IMR-90 (cell line): ENCODE results near the gene TNFRSF18. TPM values are rescaled to one million over a fixed set of nuclear protein-coding genes. Genes with fewer than 3 reads are reported as not detected.
"Not testable (repeated sequence)": the region's sequence is repeated elsewhere in the genome, so short reads cannot be mapped to it uniquely, and the experiment has no call there.

Experiments
- ATAC-seq: fragments of 200-7000 bp; cut with Tn5 transposase; 2 replicates; pipeline ENCODE4 v1.9.1; 2020; ENCODE audit warnings: low read depth, mild to moderate bottlenecking, moderate library complexity
- BruUV-seq: library from RNA; stranded (reverse); fragments of 400-500 nt; replicated peaks from 2 replicates; lab custom pipeline; 2021; lab: Mats Ljungman, UMichigan
- CTCF ChIA-PET: fragments of 300-600 bp; formaldehyde crosslinking; extraction: SDS; loops from one replicate; lab custom pipeline; 2021; ENCODE audit warnings: antibody characterized with exemption; lab: Yijun Ruan, JAX
- POLR2A ChIA-PET: fragments of 300-600 bp; sonication (Branson Sonifier 250); formaldehyde crosslinking; loops from one replicate; lab custom pipeline; 2022; ENCODE audit warnings: antibody characterized with exemption; ENCODE audit not compliant: unreplicated experiment; lab: Charles Lee
- DNase-seq: peaks from one replicate; pipeline ENCODE4 v3.0.0; 2013
- H2AFZ ChIP-seq: replicated peaks from 2 replicates; pipeline ENCODE3; 2013; ENCODE audit warnings: low read length, mild to moderate bottlenecking; ENCODE audit not compliant: poor library complexity
- H2AK5ac ChIP-seq: 2 replicates; pipeline ENCODE4 v1.6.1; 2013; ENCODE audit warnings: low read depth, low read length, inconsistent platforms
- H2AK9ac ChIP-seq: replicated peaks from 2 replicates; pipeline ENCODE3; 2013; ENCODE audit warnings: mild to moderate bottlenecking, low read depth, low read length, moderate library complexity; ENCODE audit not compliant: poor library complexity
- H2BK120ac ChIP-seq: 2 replicates; pipeline ENCODE4 v1.6.1; 2013; ENCODE audit warnings: low read depth, low read length, inconsistent platforms
- H2BK15ac ChIP-seq: 3 replicates; pipeline ENCODE4 v1.6.1; 2013; ENCODE audit warnings: low read depth, low read length, inconsistent platforms
- H2BK20ac ChIP-seq: 2 replicates; pipeline ENCODE4 v1.6.1; 2013; ENCODE audit warnings: low read depth, mild to moderate bottlenecking, inconsistent platforms, low read length, moderate library complexity
- H2BK5ac ChIP-seq: 2 replicates; pipeline ENCODE4 v1.6.1; 2013; ENCODE audit warnings: mild to moderate bottlenecking, low read depth, low read length, inconsistent platforms; ENCODE audit not compliant: poor library complexity, severe bottlenecking
- H3K14ac ChIP-seq: replicated peaks from 2 replicates; pipeline ENCODE4 v1.6.1; 2013; ENCODE audit warnings: low read depth, low read length, inconsistent platforms
- H3K18ac ChIP-seq: 2 replicates; pipeline ENCODE4 v1.6.1; 2013; ENCODE audit warnings: low read depth, low read length, control low read depth
- H3K23ac ChIP-seq: 2 replicates; pipeline ENCODE4 v1.6.1; 2013; ENCODE audit warnings: low read depth, low read length, inconsistent platforms
- H3K27ac ChIP-seq: 2 replicates; pipeline ENCODE4 v1.5.1; 2013; ENCODE audit warnings: mild to moderate bottlenecking, control low read depth, low read length; ENCODE audit not compliant: insufficient read depth
- H3K27me3 ChIP-seq: 2 replicates; pipeline ENCODE4 v1.6.1; 2013; ENCODE audit warnings: low read length; ENCODE audit not compliant: control insufficient read depth, insufficient read depth
- H3K36me3 ChIP-seq: 2 replicates; pipeline ENCODE4 v1.6.1; 2013; ENCODE audit warnings: low read length, mixed read lengths; ENCODE audit not compliant: control insufficient read depth, insufficient read depth
- H3K4ac ChIP-seq: 2 replicates; pipeline ENCODE4 v1.6.1; 2013; ENCODE audit warnings: low read depth, low read length, inconsistent platforms
- H3K4me1 ChIP-seq: 2 replicates; pipeline ENCODE4 v1.6.1; 2013; ENCODE audit warnings: low read length, mixed read lengths; ENCODE audit not compliant: control insufficient read depth, insufficient read depth
- H3K4me2 ChIP-seq: 2 replicates; pipeline ENCODE4 v1.6.1; 2013; ENCODE audit warnings: low read depth, mild to moderate bottlenecking, control low read depth, low read length, moderate library complexity
- H3K4me3 ChIP-seq: 2 replicates; pipeline ENCODE4 v1.5.1; 2013; ENCODE audit warnings: low read depth, mild to moderate bottlenecking, control low read depth, low read length, moderate library complexity; ENCODE audit not compliant: insufficient read depth
- H3K56ac ChIP-seq: 2 replicates; pipeline ENCODE4 v1.6.1; 2013; ENCODE audit warnings: low read length, inconsistent platforms; ENCODE audit not compliant: insufficient read depth; ENCODE audit errors: extremely low read depth
- H3K79me1 ChIP-seq, 2 experiments: 2 replicates each; pipeline ENCODE4 v1.6.1; 2013; ENCODE audit warnings: low read length in 2 of 2, inconsistent platforms in 1 of 2, low read depth in 1 of 2
- H3K9ac ChIP-seq: 2 replicates; pipeline ENCODE4 v1.6.1; 2013; ENCODE audit warnings: low read depth, low read length, control low read depth
- H3K9me1 ChIP-seq: 2 replicates; pipeline ENCODE4 v1.6.1; 2013; ENCODE audit warnings: low read length, inconsistent platforms; ENCODE audit not compliant: insufficient read depth
- H3K9me3 ChIP-seq: 2 replicates; pipeline ENCODE4 v1.6.1; 2013; ENCODE audit warnings: low read length; ENCODE audit not compliant: control insufficient read depth, insufficient read depth
- H4K20me1 ChIP-seq: 2 replicates; pipeline ENCODE4 v1.6.1; 2013; ENCODE audit warnings: low read length, inconsistent platforms; ENCODE audit not compliant: insufficient read depth
- H4K5ac ChIP-seq: 2 replicates; pipeline ENCODE4 v1.6.1; 2013; ENCODE audit warnings: mild to moderate bottlenecking, low read depth, low read length, control low read depth
- H4K8ac ChIP-seq, 2 experiments: 2 replicates each; pipeline ENCODE4 v1.6.1; 2013; ENCODE audit warnings: low read depth in 2 of 2, low read length in 2 of 2, control low read depth in 1 of 2, inconsistent platforms in 1 of 2
- H4K91ac ChIP-seq: 2 replicates; pipeline ENCODE4 v1.6.1; 2013; ENCODE audit warnings: low read depth, low read length, inconsistent platforms; ENCODE audit not compliant: insufficient read depth
- WGBS, 2 experiments: methylation state at CpG; one replicate each; pipeline versions ENCODE4 v1.1.5 to v1.1.7; 2013; ENCODE audit warnings: missing lambda C conversion rate in 2 of 2; ENCODE audit not compliant: insufficient read length in 1 of 2; ENCODE audit errors: extremely low coverage in 2 of 2; 5-methylcytosine and 5-hydroxymethylcytosine counted together
- dilution Hi-C: fragments of 300-500 bp; cut with HindIII; formaldehyde crosslinking; loops from one replicate; pipeline ENCODE4 v1.14.3; 2018; ENCODE audit warnings: low sequenced_read_pairs; ENCODE audit not compliant: unreplicated experiment
- in situ Hi-C: fragments of 300-500 bp; cut with MboI; formaldehyde crosslinking; loops from 3 replicates; pipeline ENCODE4 v1.14.3; 2019; ENCODE audit warnings: low sequenced_read_pairs, inconsistent platforms, mixed read lengths
- intact Hi-C: fragments of 100-400 bp; cut with micrococcal nuclease; formaldehyde crosslinking; loops from 2 replicates; pipeline ENCODE4 v1.10.0; 2022
- polyA plus RNA-seq, 3 experiments: library from polyadenylated mRNA; depleted of rRNA; stranded (reverse); fragments of >200 nt; gene quantifications; 2 replicates each; pipeline ENCODE4 v1.2.3, GENCODE V29; 2012; ENCODE audit warnings: low replicate concordance in 1 of 3
- total RNA-seq: library from RNA; depleted of rRNA; stranded (reverse); fragments of >200 nt; gene quantifications from 2 replicates; pipeline ENCODE4 v1.2.3, GENCODE V29; 2012

TNFRSF18 gene
- total and polyA plus RNA-seq, 2 of the 4 experiments (the other 2 are of a cell fraction), result 0.18 to 1.0 TPM

DNA sequence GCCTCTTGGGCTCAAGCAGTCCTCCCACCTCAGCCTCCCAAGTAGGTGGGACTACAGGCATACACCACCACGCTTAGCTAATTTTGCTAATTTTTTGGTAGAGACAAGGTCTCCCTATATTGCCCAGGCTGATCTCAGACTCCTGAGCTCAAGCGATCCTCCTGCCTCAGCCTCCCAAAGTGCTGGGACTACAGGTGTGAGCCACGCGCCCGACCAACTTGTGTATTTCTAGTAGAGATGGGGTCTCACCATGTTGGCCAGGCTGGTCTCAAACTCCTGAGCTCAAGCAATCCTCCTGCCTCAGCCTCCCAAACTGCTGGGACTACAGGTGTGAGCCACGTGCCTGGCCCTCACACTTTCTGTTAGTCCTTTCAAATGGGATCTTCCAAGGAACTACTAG is 10.7 kb downstream of the TNFRSF18 start:
- H4K8ac ChIP-seq, H3K9me1 ChIP-seq, POLR2A ChIA-PET, intact Hi-C loops, dilution Hi-C loops, H2BK15ac ChIP-seq, H3K36me3 ChIP-seq, H2AK5ac ChIP-seq, DNase-seq, H3K27ac ChIP-seq, H2BK20ac ChIP-seq, H3K79me1 ChIP-seq, H3K27me3 ChIP-seq, H2AFZ ChIP-seq, H3K4ac ChIP-seq, H3K14ac ChIP-seq, H3K9ac ChIP-seq, H3K56ac ChIP-seq, H3K4me1 ChIP-seq, H3K4me3 ChIP-seq, H4K5ac ChIP-seq, H4K20me1 ChIP-seq, H2AK9ac ChIP-seq, H3K23ac ChIP-seq, H4K91ac ChIP-seq, in situ Hi-C loops, H2BK5ac ChIP-seq, H3K18ac ChIP-seq, ATAC-seq, CTCF ChIA-PET, H2BK120ac ChIP-seq, BruUV-seq, H3K4me2 ChIP-seq: not testable (repeated sequence)
- H3K9me3 ChIP-seq, result peaks cover 11% of the 10 kb centered on the region
- WGBS, 2 experiments, result 100% methylated on average over 2 of the region's 6 CpGs; no CpG with 5 or more reads in 1 of the 2 experiments
